ENCODE data around the gene VPS13D. TPM values are rescaled to one million over a fixed set of nuclear protein-coding genes. Genes with fewer than 3 reads are reported as not detected.

VPS13D gene
- total RNA-seq, 1 experiment from 2014 or later = 29.0 TPM

DNA sequence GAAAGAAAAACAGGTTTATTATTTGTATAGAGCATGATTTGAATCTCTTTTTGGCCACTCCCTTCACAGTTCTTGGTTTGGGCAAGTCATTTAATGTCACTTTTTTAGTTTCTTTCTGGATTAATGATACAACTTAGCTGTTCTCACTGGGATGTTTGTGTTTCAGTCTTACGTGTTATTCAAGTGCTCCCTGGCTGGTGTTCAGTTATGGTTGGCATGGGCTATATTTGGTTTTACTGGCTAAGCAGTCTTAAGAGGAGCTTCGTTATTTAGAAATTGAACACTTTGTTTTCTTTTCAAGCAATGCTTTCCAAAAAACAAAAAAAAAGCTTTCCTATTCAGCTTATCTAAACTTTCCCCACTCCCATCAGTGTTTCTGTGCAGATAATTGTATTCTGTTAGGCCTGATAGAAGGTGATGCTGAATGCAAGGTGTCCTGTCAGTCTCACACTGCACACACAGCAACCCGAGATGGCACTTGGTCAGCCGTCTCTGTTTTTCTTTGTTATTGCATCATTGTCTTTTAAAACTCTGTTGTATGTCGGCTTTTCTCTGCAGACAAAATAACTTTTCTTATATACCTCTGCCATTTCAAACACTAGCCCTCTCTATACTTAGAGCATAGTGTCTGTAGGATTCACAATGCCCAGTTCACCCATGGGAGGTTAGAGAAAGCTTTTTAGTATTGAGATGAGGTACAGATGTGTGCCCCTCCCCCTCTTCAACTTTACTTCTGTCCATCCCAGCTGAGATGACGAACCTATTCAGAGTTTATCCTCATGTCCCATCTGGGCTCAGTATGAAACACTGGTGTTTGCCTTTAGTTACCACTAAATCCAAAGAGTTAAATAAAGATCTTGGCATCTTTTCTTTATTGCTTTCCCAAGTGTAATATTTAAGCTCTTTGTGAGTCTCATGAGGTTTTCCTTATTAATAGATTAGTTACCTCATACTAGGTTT, 80.2 kb downstream of the VPS13D start (continued):
- TF ChIP-seq ZNF425 (CRISPR knock-in tag; conservative IDR thresholded peaks at IDR 0.05) = no peak
- no peak for TF ChIP-seq RORB (CRISPR knock-in tag; IDR thresholded peaks at IDR 0.05)
- no peak for TF ChIP-seq JUN (CRISPR knock-in tag; IDR thresholded peaks at IDR 0.05)
- TF ChIP-seq, protein P1, sequence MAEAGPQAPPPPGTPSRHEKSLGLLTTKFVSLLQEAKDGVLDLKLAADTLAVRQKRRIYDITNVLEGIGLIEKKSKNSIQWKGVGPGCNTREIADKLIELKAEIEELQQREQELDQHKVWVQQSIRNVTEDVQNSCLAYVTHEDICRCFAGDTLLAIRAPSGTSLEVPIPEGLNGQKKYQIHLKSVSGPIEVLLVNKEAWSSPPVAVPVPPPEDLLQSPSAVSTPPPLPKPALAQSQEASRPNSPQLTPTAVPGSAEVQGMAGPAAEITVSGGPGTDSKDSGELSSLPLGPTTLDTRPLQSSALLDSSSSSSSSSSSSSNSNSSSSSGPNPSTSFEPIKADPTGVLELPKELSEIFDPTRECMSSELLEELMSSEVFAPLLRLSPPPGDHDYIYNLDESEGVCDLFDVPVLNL (CRISPR knock-in tag; IDR thresholded peaks at IDR 0.05; ENCODE audit: borderline replicate concordance, low read depth) = no peak
- no peak for TF ChIP-seq ZNF532 (CRISPR knock-in tag; IDR thresholded peaks at IDR 0.05; ENCODE audit: borderline replicate concordance)
- TF ChIP-seq PRDM15 (CRISPR knock-in tag; IDR thresholded peaks at IDR 0.05) = no peak
- TF ChIP-seq NFATC4 (CRISPR knock-in tag; IDR thresholded peaks at IDR 0.05) = no peak

DNA sequence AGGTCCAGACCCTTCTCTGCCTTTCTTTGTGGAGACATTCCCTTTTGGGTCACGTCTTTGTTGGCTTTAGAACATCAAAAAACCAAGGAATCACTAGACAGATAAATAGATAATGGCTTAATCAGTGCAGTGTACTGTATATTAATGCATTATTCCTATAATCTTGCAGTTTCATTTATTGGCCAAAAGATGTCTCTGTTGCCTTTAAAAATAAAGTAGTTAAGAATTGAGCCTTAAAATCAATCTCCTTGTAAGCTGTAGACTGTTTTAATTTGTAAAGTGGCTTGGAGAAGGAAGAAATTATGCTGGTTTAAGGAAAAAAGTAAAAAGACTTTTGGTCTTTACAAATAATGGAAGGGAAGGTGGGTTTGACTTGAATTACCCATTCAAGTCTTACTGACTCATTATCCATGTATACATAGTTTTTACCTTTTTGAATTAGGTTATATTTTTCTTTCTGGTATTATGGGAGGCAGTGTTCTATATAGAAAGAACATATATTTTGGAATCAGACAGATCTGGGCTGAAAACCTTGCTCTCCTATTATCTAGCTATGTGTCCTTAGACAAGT, 84.6 kb downstream of the VPS13D start:
- Mint-ChIP-seq H3K27ac (no peak overlapping the region), H3K4me1 (peaks cover 7% of the 10 kb centered on the region), H3K9me3 (no peaks in the 10 kb centered on the region), H3K36me3 (peaks cover 42% of the 10 kb centered on the region), H3K4me3 (no peak overlapping the region), H3K27me3 (ENCODE audit: low read depth) (no peaks in the 10 kb centered on the region)
- no peak for ATAC-seq
- ChIA-PET CTCF (interaction anchor here (0.9 to 1.5 kb wide), 4 partner anchors 25 to 315 kb away, joined by 3 to 4 read pairs (median 4); no protein-coding TSS in a partner anchor), POLR2A (no interaction called here)
- DNase-seq (ENCODE audit: low spot score) = no peak
- TF ChIP-seq SMAD4 (CRISPR knock-in tag; IDR thresholded peaks at IDR 0.05) (no peak), NFYB (CRISPR knock-in tag; conservative IDR thresholded peaks at IDR 0.05; ENCODE audit: low read depth) (no peak), ETV6 (CRISPR knock-in tag; IDR thresholded peaks at IDR 0.05) (no peak), ZBTB43 (CRISPR knock-in tag; IDR thresholded peaks at IDR 0.05) (no peak), ZNF425 (CRISPR knock-in tag; conservative IDR thresholded peaks at IDR 0.05) (no peak), GRHL2 (CRISPR knock-in tag; IDR thresholded peaks at IDR 0.05; ENCODE audit: insufficient replicate concordance, severe bottlenecking) (no peak), NR2C2 (CRISPR knock-in tag; IDR thresholded peaks at IDR 0.05) (no peak), IRF1 (CRISPR knock-in tag; IDR thresholded peaks at IDR 0.05) (no peak), TCF7 (CRISPR knock-in tag; IDR thresholded peaks at IDR 0.05; ENCODE audit: low read depth) (no peak), TP53 (CRISPR knock-in tag; IDR thresholded peaks at IDR 0.05) (no peak)
- TF ChIP-seq, protein P2, sequence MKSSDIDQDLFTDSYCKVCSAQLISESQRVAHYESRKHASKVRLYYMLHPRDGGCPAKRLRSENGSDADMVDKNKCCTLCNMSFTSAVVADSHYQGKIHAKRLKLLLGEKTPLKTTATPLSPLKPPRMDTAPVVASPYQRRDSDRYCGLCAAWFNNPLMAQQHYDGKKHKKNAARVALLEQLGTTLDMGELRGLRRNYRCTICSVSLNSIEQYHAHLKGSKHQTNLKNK (CRISPR knock-in tag; IDR thresholded peaks at IDR 0.05) = no peak

Measured in WTC11 (cell line).